ENCODE results near the gene ABHD14A. TPM values are rescaled to one million over a fixed set of nuclear protein-coding genes. Genes with fewer than 3 reads are reported as not detected.

ABHD14A gene
- total and polyA plus RNA-seq, 2 of the 13 experiments (the other 11 are each of a cell fraction or from before 2014, with no cell fraction given): 29.5 to 46.9 TPM

DNA sequence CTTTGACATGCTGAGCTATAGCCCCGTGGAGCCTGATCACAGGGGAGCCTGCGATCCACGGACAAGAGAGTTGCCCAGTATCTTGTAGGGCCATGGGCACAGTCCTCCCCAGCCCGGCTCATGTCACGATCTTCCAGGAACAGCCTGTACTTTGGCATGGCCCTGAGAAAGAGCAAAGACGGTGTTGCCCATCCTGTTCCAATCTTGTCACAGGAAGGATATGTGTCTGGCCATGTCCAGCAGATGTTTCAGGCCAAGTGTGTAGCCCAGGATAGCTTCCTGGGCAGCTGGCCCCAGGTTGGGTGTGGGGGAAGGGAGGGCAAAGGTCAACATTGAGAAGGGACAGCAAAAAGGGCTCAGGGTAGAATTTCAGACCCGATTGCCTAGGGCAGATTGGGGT lies 37.8 kb downstream of the ABHD14A start:
- ATAC-seq (no peak), FAIRE-seq (no peak), DNase-seq (ENCODE audit: low spot score) (no peak)
- no TSS peak for BruUV-seq (replicated peaks)
- H3K4me1 ChIP-seq (ENCODE audit: insufficient read depth, low read length): peaks cover 33% of the 10 kb centered on the region
- peaks cover 4 to 26% of the 10 kb centered on the region in 2 experiments; a peak in 4 of 5 replicates for H3K27me3 ChIP-seq (ENCODE audit: control insufficient read depth in 1 of 2, insufficient read depth in 2 of 2, low read length in 2 of 2)
- no peak overlapping the region for H3K9ac ChIP-seq (ENCODE audit: insufficient read depth, low read depth, low read length)
- H3K4me2 ChIP-seq (ENCODE audit: low read depth, low read length): no peak overlapping the region; the same call in 1 of the 2 replicates
- no peaks in the 10 kb centered on the region for H3K9me3 ChIP-seq (ENCODE audit: low read length)
- CTCF ChIA-PET (ENCODE audit: low intra/inter-chr PET ratio, low total read pairs): no interaction called here
- H3K79me2 ChIP-seq (ENCODE audit: insufficient read depth, low read length): no peaks in the 10 kb centered on the region
- in situ Hi-C loops (cut with HindIII; ENCODE audit: extremely low pct_ligation_motif_present, low pct_unique_long_range_greater_than_20kb): no loop called here
- no peaks in the 10 kb centered on the region for H4K20me1 ChIP-seq (ENCODE audit: insufficient read depth, low read length)
- POLR2A ChIA-PET: interaction anchor here (1.1 to 1.4 kb wide), 4 partner anchors 16 to 40 kb away, joined by 3 to 7 read pairs (median 3); partner anchors contain the start of gene RPL29
- H2AFZ ChIP-seq (ENCODE audit: low read length): no peak overlapping the region
- no peak overlapping the region for H3K4me3 ChIP-seq (replicated peaks in 1 of 3; ENCODE audit: insufficient read depth in 1 of 3, low read depth in 2 of 3, low read length in 3 of 3)
- TF ChIP-seq PAF1 (CRISPR knock-in tag; IDR thresholded peaks at IDR 0.05) (no peak), ZSCAN29 (CRISPR knock-in tag; conservative IDR thresholded peaks at IDR 0.05) (no peak), SMC3 (IDR thresholded peaks at IDR 0.05; ENCODE audit: low read length) (no peak), RARG (CRISPR knock-in tag; IDR thresholded peaks at IDR 0.05; ENCODE audit: low read depth) (no peak), MTERF4 (CRISPR knock-in tag; IDR thresholded peaks at IDR 0.05) (no peak), MZF1 (CRISPR knock-in tag; IDR thresholded peaks at IDR 0.05; ENCODE audit: borderline replicate concordance) (no peak), ZNF607 (CRISPR knock-in tag; IDR thresholded peaks at IDR 0.05; ENCODE audit: borderline replicate concordance) (no peak)
- TF ChIP-seq, protein P1, sequence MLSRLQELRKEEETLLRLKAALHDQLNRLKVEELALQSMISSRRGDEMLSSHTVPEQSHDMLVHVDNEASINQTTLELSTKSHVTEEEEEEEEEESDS (CRISPR knock-in tag; IDR thresholded peaks at IDR 0.05; ENCODE audit: borderline replicate concordance): no peak
- no peak overlapping the region for H3K27ac ChIP-seq (ENCODE audit: extremely low read length, insufficient read depth, low read length)
- 0% methylated on average over 3 of the region's 7 CpGs for WGBS (ENCODE audit: low lambda C conversion rate)
- intact Hi-C loops (cut with micrococcal nuclease; ENCODE audit: unreplicated experiment): no loop called here
- no peaks in the 10 kb centered on the region for H3K36me3 ChIP-seq (replicated peaks in 1 of 2; ENCODE audit: control insufficient read depth in 1 of 2, insufficient read depth in 2 of 2, low read length in 2 of 2)

Measured in HepG2 (cell line).